Measurements from ENCODE around the gene EPHA7. TPM values are rescaled to one million over a fixed set of nuclear protein-coding genes. Genes with fewer than 3 reads are reported as not detected.

EPHA7 gene
- total RNA-seq, 2 experiments from 2014 or later: not detected

DNA sequence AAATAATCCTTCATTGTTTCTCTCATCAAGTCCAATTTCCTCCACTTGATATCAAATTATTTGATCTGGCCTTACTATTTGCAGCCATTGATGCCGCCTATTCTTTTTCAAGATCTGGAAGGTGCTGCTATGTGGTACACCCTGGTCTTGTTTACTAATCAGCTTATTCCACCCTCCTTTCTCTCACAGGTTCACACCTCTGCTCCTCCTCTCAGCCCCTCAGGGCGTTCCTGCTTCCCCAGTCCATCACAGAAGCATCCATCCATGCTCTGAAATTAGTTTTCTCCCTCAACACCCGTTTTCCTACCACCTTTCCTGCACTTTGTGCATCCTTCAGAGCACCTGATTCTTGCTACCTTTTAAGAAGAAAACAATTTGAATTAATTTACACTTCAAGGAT lies 183.6 kb downstream of the EPHA7 start:
- intact Hi-C loops (cut with micrococcal nuclease): no loop called here
- H3K4me3 Mint-ChIP-seq: no peak overlapping the region
- DNase-seq (no peak), ATAC-seq (no peak)
- ChIA-PET POLR2A (no interaction called here), CTCF (no interaction called here)
- TF ChIP-seq, protein P1, sequence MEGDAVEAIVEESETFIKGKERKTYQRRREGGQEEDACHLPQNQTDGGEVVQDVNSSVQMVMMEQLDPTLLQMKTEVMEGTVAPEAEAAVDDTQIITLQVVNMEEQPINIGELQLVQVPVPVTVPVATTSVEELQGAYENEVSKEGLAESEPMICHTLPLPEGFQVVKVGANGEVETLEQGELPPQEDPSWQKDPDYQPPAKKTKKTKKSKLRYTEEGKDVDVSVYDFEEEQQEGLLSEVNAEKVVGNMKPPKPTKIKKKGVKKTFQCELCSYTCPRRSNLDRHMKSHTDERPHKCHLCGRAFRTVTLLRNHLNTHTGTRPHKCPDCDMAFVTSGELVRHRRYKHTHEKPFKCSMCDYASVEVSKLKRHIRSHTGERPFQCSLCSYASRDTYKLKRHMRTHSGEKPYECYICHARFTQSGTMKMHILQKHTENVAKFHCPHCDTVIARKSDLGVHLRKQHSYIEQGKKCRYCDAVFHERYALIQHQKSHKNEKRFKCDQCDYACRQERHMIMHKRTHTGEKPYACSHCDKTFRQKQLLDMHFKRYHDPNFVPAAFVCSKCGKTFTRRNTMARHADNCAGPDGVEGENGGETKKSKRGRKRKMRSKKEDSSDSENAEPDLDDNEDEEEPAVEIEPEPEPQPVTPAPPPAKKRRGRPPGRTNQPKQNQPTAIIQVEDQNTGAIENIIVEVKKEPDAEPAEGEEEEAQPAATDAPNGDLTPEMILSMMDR (IDR thresholded peaks at IDR 0.05): no peak
- H3K27ac Mint-ChIP-seq: no peak overlapping the region
- H3K4me1 Mint-ChIP-seq (ENCODE audit: low read depth): no peaks in the 10 kb centered on the region
- no peaks in the 10 kb centered on the region for H3K27me3 Mint-ChIP-seq
- no peaks in the 10 kb centered on the region for H3K36me3 Mint-ChIP-seq (ENCODE audit: low read depth)
- H3K9me3 Mint-ChIP-seq: no peaks in the 10 kb centered on the region

DNA sequence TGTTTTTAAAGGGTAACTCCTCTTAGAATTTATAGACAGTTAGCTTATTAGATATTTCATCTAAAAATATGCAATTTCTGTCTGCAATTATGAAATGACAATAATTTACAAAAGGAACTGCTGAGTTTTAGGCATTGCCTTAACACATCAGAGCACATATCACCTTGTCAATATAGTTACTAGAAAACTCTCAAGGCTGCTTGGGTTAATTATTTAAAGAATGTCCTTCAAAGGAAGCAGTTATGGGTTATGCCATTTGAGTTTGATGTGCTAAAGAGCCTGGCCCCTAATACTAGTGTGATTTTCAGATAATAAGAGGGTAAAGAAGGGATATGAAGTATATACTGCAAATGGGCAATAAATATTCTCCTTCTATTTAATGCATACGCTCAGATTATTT lies 192.5 kb downstream of the EPHA7 start:
- intact Hi-C loops (cut with micrococcal nuclease): no loop called here
- TF ChIP-seq, protein P1 (IDR thresholded peaks at IDR 0.05): no peak
- Mint-ChIP-seq H3K36me3 (ENCODE audit: low read depth) (no peaks in the 10 kb centered on the region), H3K9me3 (no peaks in the 10 kb centered on the region), H3K27me3 (no peaks in the 10 kb centered on the region), H3K4me3 (no peak overlapping the region), H3K4me1 (ENCODE audit: low read depth) (no peaks in the 10 kb centered on the region), H3K27ac (no peak overlapping the region)
- ATAC-seq: no peak
- CTCF ChIA-PET: no interaction called here
- POLR2A ChIA-PET: no interaction called here
- DNase-seq: no peak

GRCh38 chr6:93222071-93222851 lies 197.1 kb downstream of the EPHA7 start:
- H3K4me3 Mint-ChIP-seq: no peak overlapping the region
- POLR2A ChIA-PET: no interaction called here
- no peak overlapping the region for H3K27ac Mint-ChIP-seq
- ATAC-seq: no peak
- DNase-seq: no peak
- peaks cover 11% of the 10 kb centered on the region for H3K9me3 Mint-ChIP-seq
- H3K27me3 Mint-ChIP-seq: no peaks in the 10 kb centered on the region
- intact Hi-C loops (cut with micrococcal nuclease): no loop called here
- CTCF ChIA-PET: no interaction called here
- H3K4me1 Mint-ChIP-seq (ENCODE audit: low read depth): no peaks in the 10 kb centered on the region
- TF ChIP-seq, protein P1 (IDR thresholded peaks at IDR 0.05): no peak
- H3K36me3 Mint-ChIP-seq (ENCODE audit: low read depth): peaks cover 1% of the 10 kb centered on the region

- H3K4me1 Mint-ChIP-seq (ENCODE audit: low read depth): no peaks in the 10 kb centered on the region
- no peaks in the 10 kb centered on the region for H3K27me3 Mint-ChIP-seq
- ChIA-PET POLR2A (no interaction called here), CTCF (no interaction called here)
- H3K36me3 Mint-ChIP-seq (ENCODE audit: low read depth): peaks cover 1% of the 10 kb centered on the region
- no peak overlapping the region for H3K27ac Mint-ChIP-seq
- ATAC-seq (no peak), DNase-seq (no peak)
- intact Hi-C loops (cut with micrococcal nuclease): no loop called here
- no peak overlapping the region for H3K4me3 Mint-ChIP-seq
- H3K9me3 Mint-ChIP-seq: peaks cover 20% of the 10 kb centered on the region
- TF ChIP-seq, protein P1 (IDR thresholded peaks at IDR 0.05): no peak
Measured at GRCh38 chr6:93219447-93219846, 199.9 kb downstream of the EPHA7 start.

- CTCF ChIA-PET: no interaction called here
- no peaks in the 10 kb centered on the region for H3K4me1 Mint-ChIP-seq (ENCODE audit: low read depth)
Measured at GRCh38 chr6:93218096-93218495, 201.3 kb downstream of the EPHA7 start.

More at GRCh38 chr6:93218096-93218495, 201.3 kb downstream of the EPHA7 start:
- no peaks in the 10 kb centered on the region for H3K27me3 Mint-ChIP-seq
- no peak for ATAC-seq
- H3K36me3 Mint-ChIP-seq (ENCODE audit: low read depth): peaks cover 1% of the 10 kb centered on the region
- peaks cover 20% of the 10 kb centered on the region for H3K9me3 Mint-ChIP-seq
- intact Hi-C loops (cut with micrococcal nuclease): no loop called here
- DNase-seq: no peak
- POLR2A ChIA-PET: no interaction called here
- H3K4me3 Mint-ChIP-seq: no peak overlapping the region
- no peak overlapping the region for H3K27ac Mint-ChIP-seq
- TF ChIP-seq, protein P1 (IDR thresholded peaks at IDR 0.05): no peak
